Karpas-422 (cell line): ENCODE data around the gene MYLK2. TPM values are rescaled to one million over a fixed set of nuclear protein-coding genes. Genes with fewer than 3 reads are reported as not detected.

Experiments
- DNase-seq: peaks from one replicate; pipeline ENCODE4 v3.0.0-alpha.2; 2015
- H2AFZ ChIP-seq: fragments of 200-600 bp; sonication (generic); 2 replicates; pipeline ENCODE4 v1.6.1; 2014; ENCODE audit warnings: antibody characterized with exemption, low read length, mixed read lengths
- H3K27ac ChIP-seq: fragments of 200-600 bp; sonication (generic); 2 replicates; pipeline ENCODE4 v1.5.1; 2014; ENCODE audit warnings: mild to moderate bottlenecking, low read length, moderate library complexity
- H3K27me3 ChIP-seq: fragments of 200-600 bp; sonication (generic); 2 replicates; pipeline ENCODE4 v1.6.1; 2014; ENCODE audit warnings: low read length, mixed read lengths
- H3K36me3 ChIP-seq: fragments of 200-600 bp; sonication (generic); 2 replicates; pipeline ENCODE4 v1.6.1; 2014; ENCODE audit warnings: low read length, mixed read lengths; ENCODE audit not compliant: insufficient read depth
- H3K4me1 ChIP-seq: fragments of 200-600 bp; sonication (generic); 2 replicates; pipeline ENCODE4 v1.6.1; 2014; ENCODE audit warnings: mild to moderate bottlenecking, low read length, mixed read lengths
- H3K4me2 ChIP-seq: fragments of 200-600 bp; sonication (generic); 2 replicates; pipeline ENCODE4 v1.6.1; 2014; ENCODE audit warnings: low read length, low read depth, mild to moderate bottlenecking; ENCODE audit not compliant: poor library complexity, severe bottlenecking
- H3K4me3 ChIP-seq: fragments of 200-600 bp; sonication (generic); 2 replicates; pipeline ENCODE4 v1.5.1; 2014; ENCODE audit warnings: mild to moderate bottlenecking, antibody characterized with exemption, low read length, mixed read lengths
- H3K79me2 ChIP-seq: fragments of 200-600 bp; sonication (generic); 2 replicates; pipeline ENCODE4 v1.6.1; 2014; ENCODE audit warnings: mild to moderate bottlenecking, low read length, mixed read lengths
- H3K9ac ChIP-seq: fragments of 200-600 bp; sonication (generic); 2 replicates; pipeline ENCODE4 v1.6.0; 2014; ENCODE audit warnings: low read length
- H3K9me2 ChIP-seq: fragments of 200-600 bp; sonication (generic), shearing (Covaris generic); replicated peaks from 2 replicates; pipeline ENCODE4 v1.6.0; 2014; ENCODE audit warnings: mild to moderate bottlenecking, low read length, moderate library complexity; ENCODE audit not compliant: insufficient read depth
- H3K9me3 ChIP-seq: fragments of 300-700, 200-600 bp; sonication (generic); 2 replicates; pipeline ENCODE4 v1.6.1; 2014; ENCODE audit warnings: low read length, mixed read lengths
- H4K20me1 ChIP-seq: fragments of 200-600 bp; sonication (generic); 2 replicates; pipeline ENCODE4 v1.6.1; 2014; ENCODE audit warnings: mild to moderate bottlenecking, antibody characterized with exemption, low read length, low read depth; ENCODE audit not compliant: insufficient read depth
- total RNA-seq: library from RNA; depleted of rRNA; stranded (reverse); fragments of >200 nt; shearing (Covaris generic); gene quantifications from 2 replicates; pipeline ENCODE4 v1.2.3, GENCODE V29; 2014; ENCODE audit warnings: low replicate concordance

Gene MYLK2
- total RNA-seq, 1 experiment from 2014 or later = 0.22 TPM

- Histone ChIP-seq H3K4me2 (no peak overlapping the region), H3K36me3 (no peaks in the 10 kb centered on the region), H3K27ac (no peak overlapping the region), H3K4me1 (no peaks in the 10 kb centered on the region), H3K79me2 (no peaks in the 10 kb centered on the region), H3K27me3 (no peaks in the 10 kb centered on the region), H3K9me3 (no peaks in the 10 kb centered on the region), H2AFZ (no peak overlapping the region), H3K9ac (no peak overlapping the region), H3K9me2 (no peaks in the 10 kb centered on the region), H3K4me3 (no peak overlapping the region), H4K20me1 (no peaks in the 10 kb centered on the region)
- DNase-seq = no peak
Measured at GRCh38 chr20:31851240-31851955, 32.2 kb downstream of the MYLK2 start.

- H2AFZ ChIP-seq = no peak overlapping the region
- H3K79me2 ChIP-seq = no peaks in the 10 kb centered on the region
- H3K36me3 ChIP-seq = no peaks in the 10 kb centered on the region
- no peak overlapping the region for H3K4me3 ChIP-seq
- no peak overlapping the region for H3K27ac ChIP-seq
- H4K20me1 ChIP-seq = no peaks in the 10 kb centered on the region
- H3K4me2 ChIP-seq = no peak overlapping the region
- no peaks in the 10 kb centered on the region for H3K9me2 ChIP-seq
- DNase-seq = no peak
- no peak overlapping the region for H3K9ac ChIP-seq
- no peaks in the 10 kb centered on the region for H3K27me3 ChIP-seq
- no peaks in the 10 kb centered on the region for H3K9me3 ChIP-seq
- H3K4me1 ChIP-seq = peaks cover 2% of the 10 kb centered on the region; the same call in 1 of the 2 replicates
Measured at GRCh38 chr20:31853481-31853880, 34.3 kb downstream of the MYLK2 start.

GRCh38 chr20:31856516-31856915, 37.4 kb downstream of the MYLK2 start:
- Histone ChIP-seq H3K36me3 (no peaks in the 10 kb centered on the region), H3K9me2 (no peaks in the 10 kb centered on the region), H3K27ac (no peak overlapping the region), H4K20me1 (no peaks in the 10 kb centered on the region), H3K4me2 (no peak overlapping the region), H3K9ac (no peak overlapping the region), H3K9me3 (no peaks in the 10 kb centered on the region), H2AFZ (no peak overlapping the region), H3K4me3 (no peak overlapping the region), H3K4me1 (peaks cover 7% of the 10 kb centered on the region), H3K27me3 (no peaks in the 10 kb centered on the region), H3K79me2 (no peaks in the 10 kb centered on the region)
- DNase-seq = no peak

GRCh38 chr20:31857861-31858759, 39.0 kb downstream of the MYLK2 start:
- H3K27ac ChIP-seq = no peak overlapping the region
- H3K9ac ChIP-seq = no peak overlapping the region
- H3K36me3 ChIP-seq = no peaks in the 10 kb centered on the region
- H3K9me2 ChIP-seq = no peaks in the 10 kb centered on the region
- no peaks in the 10 kb centered on the region for H3K79me2 ChIP-seq
- no peak for DNase-seq
- H3K27me3 ChIP-seq = no peaks in the 10 kb centered on the region
- no peak overlapping the region for H3K4me3 ChIP-seq
- no peaks in the 10 kb centered on the region for H3K9me3 ChIP-seq
- H3K4me1 ChIP-seq = peaks cover 7% of the 10 kb centered on the region
- no peak overlapping the region for H3K4me2 ChIP-seq
- H2AFZ ChIP-seq = no peak overlapping the region
- H4K20me1 ChIP-seq = no peaks in the 10 kb centered on the region

- Histone ChIP-seq H3K79me2 (no peaks in the 10 kb centered on the region), H3K4me1 (peaks cover 7% of the 10 kb centered on the region), H2AFZ (no peak overlapping the region), H3K27ac (no peak overlapping the region), H3K36me3 (no peaks in the 10 kb centered on the region), H3K9me3 (no peaks in the 10 kb centered on the region), H3K4me2 (no peak overlapping the region), H4K20me1 (no peaks in the 10 kb centered on the region), H3K9me2 (no peaks in the 10 kb centered on the region), H3K9ac (no peak overlapping the region), H3K27me3 (no peaks in the 10 kb centered on the region), H3K4me3 (no peak overlapping the region)
- no peak for DNase-seq
Measured at GRCh38 chr20:31858760-31859083, 39.6 kb downstream of the MYLK2 start.

- H3K27me3 ChIP-seq = no peaks in the 10 kb centered on the region
- no peaks in the 10 kb centered on the region for H3K79me2 ChIP-seq
- no peaks in the 10 kb centered on the region for H4K20me1 ChIP-seq
- no peaks in the 10 kb centered on the region for H3K36me3 ChIP-seq
- no peak overlapping the region for H3K4me2 ChIP-seq
- H3K9ac ChIP-seq = no peak overlapping the region
- DNase-seq = no peak
- H2AFZ ChIP-seq = no peak overlapping the region
- H3K4me1 ChIP-seq = peaks cover 7% of the 10 kb centered on the region
- no peaks in the 10 kb centered on the region for H3K9me2 ChIP-seq
- H3K27ac ChIP-seq = no peak overlapping the region
- H3K9me3 ChIP-seq = no peaks in the 10 kb centered on the region
- H3K4me3 ChIP-seq = no peak overlapping the region
Measured at GRCh38 chr20:31859266-31859997, 40.3 kb downstream of the MYLK2 start.

- no peaks in the 10 kb centered on the region for H3K79me2 ChIP-seq
- no peaks in the 10 kb centered on the region for H4K20me1 ChIP-seq
- no peaks in the 10 kb centered on the region for H3K9me2 ChIP-seq
- H3K4me2 ChIP-seq = no peak overlapping the region
- H2AFZ ChIP-seq = no peak overlapping the region
- no peaks in the 10 kb centered on the region for H3K36me3 ChIP-seq
- H3K9me3 ChIP-seq = no peaks in the 10 kb centered on the region
- no peak overlapping the region for H3K4me3 ChIP-seq
- H3K27ac ChIP-seq = no peak overlapping the region
- no peaks in the 10 kb centered on the region for H3K27me3 ChIP-seq
- DNase-seq = no peak
- H3K4me1 ChIP-seq = peaks cover 7% of the 10 kb centered on the region
- H3K9ac ChIP-seq = no peak overlapping the region
Measured at GRCh38 chr20:31859998-31860380, 40.8 kb downstream of the MYLK2 start.
